ENCODE data around the gene TLE4.
"Not testable (repeated sequence)": the region's sequence is repeated elsewhere in the genome, so short reads cannot be mapped to it uniquely, and the experiment has no call there.

TLE4 gene

GRCh38 chr9:79603222-79603920 lies 31.6 kb downstream of the TLE4 start:
- no peak for DNase-seq (ENCODE audit: low spot score)

GRCh38 chr9:79604149-79604548 lies 32.4 kb downstream of the TLE4 start:
- no peak for DNase-seq (ENCODE audit: low spot score)

- no peak for DNase-seq (ENCODE audit: low spot score)
These were observed 33.3 kb downstream of the TLE4 start for GRCh38 chr9:79604921-79605562.

GRCh38 chr9:79606529-79606928 lies 34.8 kb downstream of the TLE4 start:
- not testable (repeated sequence) for DNase-seq (ENCODE audit: low spot score)

- no peak for DNase-seq (ENCODE audit: low spot score)
These were observed 37.8 kb downstream of the TLE4 start for GRCh38 chr9:79609468-79610018.

- no peak for DNase-seq (ENCODE audit: low spot score)
These were observed 38.4 kb downstream of the TLE4 start for GRCh38 chr9:79610019-79610631.

- DNase-seq (ENCODE audit: low spot score): no peak
These were observed 39.2 kb downstream of the TLE4 start for GRCh38 chr9:79610791-79611614.

GRCh38 chr9:79613145-79613544 lies 41.4 kb downstream of the TLE4 start:
- no peak for DNase-seq (ENCODE audit: low spot score)

GRCh38 chr9:79615038-79615437 lies 43.3 kb downstream of the TLE4 start:
- no peak for DNase-seq (ENCODE audit: low spot score)

- no peak for DNase-seq (ENCODE audit: low spot score)
These were observed 44.2 kb downstream of the TLE4 start for GRCh38 chr9:79616013-79616412.

- DNase-seq (ENCODE audit: low spot score): no peak
These were observed 45.2 kb downstream of the TLE4 start for GRCh38 chr9:79616971-79617370.

- DNase-seq (ENCODE audit: low spot score): no peak
These were observed 45.6 kb downstream of the TLE4 start for GRCh38 chr9:79617395-79617794.

- no peak for DNase-seq (ENCODE audit: low spot score)
These were observed 48.2 kb downstream of the TLE4 start for GRCh38 chr9:79619930-79620329.

- no peak for DNase-seq (ENCODE audit: low spot score)
These were observed 50.3 kb downstream of the TLE4 start for GRCh38 chr9:79621916-79622575.

- DNase-seq (ENCODE audit: low spot score): peak; percentile 76
These were observed 52.3 kb downstream of the TLE4 start for GRCh38 chr9:79623799-79624721.

- DNase-seq (ENCODE audit: low spot score): no peak
These were observed 58.0 kb downstream of the TLE4 start for GRCh38 chr9:79629721-79630120.

GRCh38 chr9:79630521-79631403 lies 59.0 kb downstream of the TLE4 start:
- peak; percentile 12 for DNase-seq (ENCODE audit: low spot score)

GRCh38 chr9:79632060-79632459 lies 60.3 kb downstream of the TLE4 start:
- no peak for DNase-seq (ENCODE audit: low spot score)

GRCh38 chr9:79632705-79633104 lies 60.9 kb downstream of the TLE4 start:
- DNase-seq (ENCODE audit: low spot score): no peak

GRCh38 chr9:79633558-79633957 lies 61.8 kb downstream of the TLE4 start:
- no peak for DNase-seq (ENCODE audit: low spot score)
